Gastroesophageal sphincter (tissue), 4 donors: ENCODE measurements around the gene CSF1. TPM values are rescaled to one million over a fixed set of nuclear protein-coding genes. Genes with fewer than 3 reads are reported as not detected.

Experiments used
- ATAC-seq: fragments of 150-250 bp; one replicate; pipeline ENCODE4 v1.9.1; 2016; ENCODE audit warnings: mild to moderate bottlenecking, moderate library complexity
- H3K27ac ChIP-seq, 4 donors: fragments of 200-600 bp; sonication (generic) in 3 of 4; 1 replicate in 3 of 4; 2 replicates in 1 of 4; pipeline ENCODE4 v1.5.1; 2016 to 2019
- H3K27me3 ChIP-seq: fragments of 200-600 bp; sonication (generic); one replicate; pipeline ENCODE4 v1.5.1; 2019
- H3K36me3 ChIP-seq, 2 donors: fragments of 200-600 bp; sonication (generic); one replicate each; pipeline ENCODE4 v1.5.1; 2019; ENCODE audit warnings: control low read depth in 1 of 2
- H3K4me1 ChIP-seq, 3 donors: fragments of 200-600 bp; sonication (generic); 1 replicate in 2 of 3; 2 replicates in 1 of 3; pipeline ENCODE4 v1.5.1; 2016 to 2019; ENCODE audit warnings: control low read depth in 2 of 3
- H3K4me3 ChIP-seq, 2 donors: fragments of 200-600 bp; sonication (generic); one replicate each; pipeline ENCODE4 v1.5.1; 2019; ENCODE audit warnings: mild to moderate bottlenecking in 1 of 2, moderate library complexity in 1 of 2
- H3K9me3 ChIP-seq, 3 donors: fragments of 200-600 bp; sonication (generic); one replicate each; pipeline ENCODE4 v1.5.1; 2017 to 2019; ENCODE audit warnings: control low read depth in 2 of 3
- CTCF ChIP-seq, 4 experiments: fragments of 200-600 bp in 2 of 4; fragments of 450-650 bp in 2 of 4; sonication (generic) in 1 of 4; IDR thresholded peaks; one replicate each; pipeline ENCODE4 v1.5.1; 2017 to 2019; ENCODE audit warnings: antibody characterized with exemption in 4 of 4, mild to moderate bottlenecking in 2 of 4, moderate library complexity in 2 of 4
- EP300 ChIP-seq: sonication (generic); formaldehyde crosslinking; IDR thresholded peaks from one replicate; pipeline ENCODE4 v1.6.1; 2017; ENCODE audit warnings: antibody characterized with exemption, mild to moderate bottlenecking
- POLR2A ChIP-seq, 2 donors: fragments of 450-650 bp; IDR thresholded peaks; one replicate each; pipeline ENCODE4 v1.6.1; 2017; ENCODE audit warnings: antibody characterized with exemption in 2 of 2, mild to moderate bottlenecking in 2 of 2, moderate library complexity in 1 of 2
- POLR2AphosphoS5 ChIP-seq: sonication (generic); formaldehyde crosslinking; IDR thresholded peaks from one replicate; pipeline ENCODE4 v1.6.1; 2017; ENCODE audit warnings: antibody characterized with exemption
- WGBS, 2 donors: methylation state at CpG; one replicate each; pipeline ENCODE4 v1.1.5; 2018; ENCODE audit warnings: low coverage in 1 of 2; 5-methylcytosine and 5-hydroxymethylcytosine counted together
- total RNA-seq, 4 donors: library from RNA; depleted of rRNA; stranded (reverse); fragments of >200 nt; gene quantifications; one replicate each; pipeline ENCODE4 v1.1.0, GENCODE V29; 2016

Gene CSF1
- total RNA-seq, 4 donors from 2014 or later = 29.6 to 50.8 (median 45.9) TPM

GRCh38 chr1:109906839-109907180 lies 3.8 kb upstream of the CSF1 start:
- Histone ChIP-seq H3K27me3 (no peaks in the 10 kb centered on the region), H3K36me3 (no peaks in the 10 kb centered on the region), H3K27ac (no peak overlapping the region), H3K4me1 (peaks cover 0 to 36% (median 6%) of the 10 kb centered on the region in 3 donors), H3K9me3 (no peaks in the 10 kb centered on the region), H3K4me3 (no peak overlapping the region)
- TF ChIP-seq POLR2AphosphoS5 (no peak), POLR2A (IDR thresholded peaks at IDR 0.05) (no peak)
- 100% methylated on average over 1 to 2 of the region's 4 CpGs for WGBS, 2 donors
- no peak for ATAC-seq

GRCh38 chr1:109907190-109907774 lies 3.4 kb upstream of the CSF1 start:
- Histone ChIP-seq H3K36me3 (no peaks in the 10 kb centered on the region), H3K27ac (no peak overlapping the region), H3K4me3 (no peak overlapping the region), H3K9me3 (no peaks in the 10 kb centered on the region), H3K27me3 (no peaks in the 10 kb centered on the region), H3K4me1 (peaks cover 0 to 41% (median 6%) of the 10 kb centered on the region in 3 donors)
- ATAC-seq = no peak
- TF ChIP-seq CTCF (IDR thresholded peaks at IDR 0.05) (no peak), EP300 (no peak), POLR2A (IDR thresholded peaks at IDR 0.05) (no peak), POLR2AphosphoS5 (no peak)
- WGBS, 2 donors = 88 to 100% methylated on average over 1 of the region's 1 CpG

GRCh38 chr1:109908836-109909235 lies 1.8 kb upstream of the CSF1 start:
- Histone ChIP-seq H3K27ac (no peak overlapping the region), H3K4me3 (no peak overlapping the region), H3K27me3 (no peaks in the 10 kb centered on the region), H3K36me3 (no peaks in the 10 kb centered on the region), H3K4me1 (peaks cover 0 to 57% (median 11%) of the 10 kb centered on the region in 3 donors), H3K9me3 (no peaks in the 10 kb centered on the region)
- 94 to 95% methylated on average over 2 to 3 of the region's 3 CpGs for WGBS, 2 donors
- TF ChIP-seq EP300 (no peak), CTCF (IDR thresholded peaks at IDR 0.05) (no peak), POLR2A (IDR thresholded peaks at IDR 0.05) (no peak), POLR2AphosphoS5 (no peak)
- no peak for ATAC-seq

- TF ChIP-seq POLR2AphosphoS5 (no peak), POLR2A (IDR thresholded peaks at IDR 0.05) (no peak), CTCF (IDR thresholded peaks at IDR 0.05) (no peak), EP300 (no peak)
- H3K4me1 ChIP-seq = peaks cover 0 to 64% (median 15%) of the 10 kb centered on the region in 3 donors
- no peak for ATAC-seq
- no peaks in the 10 kb centered on the region for H3K9me3 ChIP-seq
- H3K27me3 ChIP-seq = no peaks in the 10 kb centered on the region
- no peak overlapping the region for H3K4me3 ChIP-seq
- peak overlapping the region in 3 of 4 donors; percentile 90 to 92 (median 90) for H3K27ac ChIP-seq
- 76 to 81% methylated on average over 3 of the region's 3 CpGs for WGBS, 2 donors
- H3K36me3 ChIP-seq = peaks cover 0 to 5% of the 10 kb centered on the region in 2 donors
These were observed 1.1 kb upstream of the CSF1 start for GRCh38 chr1:109909561-109909960.

GRCh38 chr1:109910963-109911798 lies 532 bp downstream of the CSF1 start:
- WGBS, 2 donors = 0% methylated on average over 2 of the region's 70 CpGs; no CpG with 5 or more reads in 1 of the 2 donors
- H3K4me1 ChIP-seq = peaks cover 0 to 80% (median 18%) of the 10 kb centered on the region in 3 donors
- TF ChIP-seq CTCF (IDR thresholded peaks at IDR 0.05) (peak in 1 of 4 experiments; percentile 15), POLR2AphosphoS5 (no peak), EP300 (no peak), POLR2A (IDR thresholded peaks at IDR 0.05) (peak in 1 of 2 donors; percentile 3)
- H3K4me3 ChIP-seq = peak overlapping the region; percentile 87 to 97
- ATAC-seq = no peak
- peak overlapping the region; percentile 64 to 92 (median 90) for H3K27ac ChIP-seq
- no peaks in the 10 kb centered on the region for H3K9me3 ChIP-seq
- no peaks in the 10 kb centered on the region for H3K27me3 ChIP-seq
- peaks cover 0 to 20% of the 10 kb centered on the region in 2 donors for H3K36me3 ChIP-seq
